ENCODE data around the gene IQGAP1. TPM values are rescaled to one million over a fixed set of nuclear protein-coding genes. Genes with fewer than 3 reads are reported as not detected.
"Not testable (repeated sequence)": the region's sequence is repeated elsewhere in the genome, so short reads cannot be mapped to it uniquely, and the experiment has no call there.

Gene IQGAP1
- total and polyA plus RNA-seq, 2 donors (not counting 1 experiment from before 2014, with no cell fraction given): 222 to 270 TPM

DNA sequence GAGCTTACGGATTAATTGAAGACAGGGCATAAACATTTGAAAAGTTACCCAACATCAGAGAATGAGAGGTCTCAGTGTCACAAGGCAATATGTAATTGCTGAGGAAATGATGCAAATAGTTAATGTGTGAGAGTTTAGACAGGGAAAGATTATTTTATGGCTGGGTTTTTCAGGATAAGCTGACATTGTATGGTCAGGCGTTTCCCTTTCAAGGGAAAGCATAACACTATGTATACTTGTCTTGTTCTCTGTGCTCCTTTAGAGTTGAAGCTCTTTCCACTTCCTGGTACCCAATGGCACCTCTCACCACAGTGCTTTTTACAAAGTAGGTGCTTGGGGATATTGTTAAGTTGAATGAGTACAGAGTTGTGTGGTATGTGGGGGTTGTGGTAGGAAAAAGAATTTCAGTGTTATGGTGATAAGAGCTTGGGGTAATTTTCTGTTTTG is 19.9 kb downstream of the IQGAP1 start:
- Histone ChIP-seq H3K27ac (ENCODE audit: insufficient read depth, low read length) (peak overlapping the region; percentile 46), H3K4me3 (replicated peaks in 1 of 4; ENCODE audit: control extremely low read depth in 1 of 4, insufficient read depth in 1 of 4, low read depth in 3 of 4, low read length in 4 of 4) (no peak overlapping the region), H3K27me3 (ENCODE audit: control insufficient read depth, insufficient read depth, low read length) (no peaks in the 10 kb centered on the region), H3K79me2 (ENCODE audit: control insufficient read depth, insufficient read depth, low read length) (peaks cover 93% of the 10 kb centered on the region), H3K9me3 (ENCODE audit: control insufficient read depth, insufficient read depth, low read depth, low read length) (no peaks in the 10 kb centered on the region), H4K20me1 (ENCODE audit: control insufficient read depth, extremely low read depth, insufficient read depth, low read length) (no peaks in the 10 kb centered on the region), H3K36me3 (ENCODE audit: control insufficient read depth, insufficient read depth, low read length) (no peaks in the 10 kb centered on the region), H3K4me2 (ENCODE audit: extremely low read depth, insufficient read depth, low read length) (no peak overlapping the region), H3K9ac (ENCODE audit: insufficient read depth, low read length) (no peak overlapping the region), H2AFZ (ENCODE audit: low read length) (no peak overlapping the region), H3K4me1 (ENCODE audit: control insufficient read depth, extremely low read depth, insufficient read depth, low read length) (peaks cover 18% of the 10 kb centered on the region)
- TF ChIP-seq, protein P1, sequence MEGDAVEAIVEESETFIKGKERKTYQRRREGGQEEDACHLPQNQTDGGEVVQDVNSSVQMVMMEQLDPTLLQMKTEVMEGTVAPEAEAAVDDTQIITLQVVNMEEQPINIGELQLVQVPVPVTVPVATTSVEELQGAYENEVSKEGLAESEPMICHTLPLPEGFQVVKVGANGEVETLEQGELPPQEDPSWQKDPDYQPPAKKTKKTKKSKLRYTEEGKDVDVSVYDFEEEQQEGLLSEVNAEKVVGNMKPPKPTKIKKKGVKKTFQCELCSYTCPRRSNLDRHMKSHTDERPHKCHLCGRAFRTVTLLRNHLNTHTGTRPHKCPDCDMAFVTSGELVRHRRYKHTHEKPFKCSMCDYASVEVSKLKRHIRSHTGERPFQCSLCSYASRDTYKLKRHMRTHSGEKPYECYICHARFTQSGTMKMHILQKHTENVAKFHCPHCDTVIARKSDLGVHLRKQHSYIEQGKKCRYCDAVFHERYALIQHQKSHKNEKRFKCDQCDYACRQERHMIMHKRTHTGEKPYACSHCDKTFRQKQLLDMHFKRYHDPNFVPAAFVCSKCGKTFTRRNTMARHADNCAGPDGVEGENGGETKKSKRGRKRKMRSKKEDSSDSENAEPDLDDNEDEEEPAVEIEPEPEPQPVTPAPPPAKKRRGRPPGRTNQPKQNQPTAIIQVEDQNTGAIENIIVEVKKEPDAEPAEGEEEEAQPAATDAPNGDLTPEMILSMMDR (conservative IDR thresholded peaks at IDR 0.05 in 1 of 2, IDR thresholded peaks at IDR 0.05 in 1 of 2; ENCODE audit: low read depth in 1 of 2, low read length in 2 of 2): no peak
- TF ChIP-seq EZH2 (IDR thresholded peaks at IDR 0.05; ENCODE audit: low read length, missing control alignments): no peak
- peak in 1 of 2 donors; percentile 81 for DNase-seq (ENCODE audit: low read depth in 2 of 2)

DNA sequence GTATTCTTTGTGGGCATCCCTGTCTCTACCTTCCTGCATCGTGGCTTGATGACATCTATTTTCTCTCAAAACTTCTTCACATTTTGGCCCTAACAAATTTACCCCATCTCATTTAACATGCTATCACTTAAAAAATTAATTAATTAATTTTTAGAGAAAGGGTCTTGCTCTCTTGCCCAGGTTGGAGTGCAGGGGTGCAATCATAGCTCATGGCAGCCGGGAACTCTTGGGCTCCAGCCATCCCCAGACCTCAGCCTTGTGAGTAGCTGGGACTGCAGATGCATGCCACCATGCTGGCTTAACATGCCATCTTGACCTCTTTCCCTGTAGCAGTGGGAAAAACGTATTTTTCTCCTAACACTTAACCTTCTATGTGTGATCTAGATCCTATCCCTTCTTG is 20.6 kb downstream of the IQGAP1 start:
- Histone ChIP-seq H4K20me1 (ENCODE audit: control insufficient read depth, extremely low read depth, insufficient read depth, low read length) (no peaks in the 10 kb centered on the region), H3K4me1 (ENCODE audit: control insufficient read depth, extremely low read depth, insufficient read depth, low read length) (peaks cover 22% of the 10 kb centered on the region), H3K9ac (ENCODE audit: insufficient read depth, low read length) (no peak overlapping the region), H3K79me2 (ENCODE audit: control insufficient read depth, insufficient read depth, low read length) (peaks cover 93% of the 10 kb centered on the region), H3K9me3 (ENCODE audit: control insufficient read depth, insufficient read depth, low read depth, low read length) (no peaks in the 10 kb centered on the region), H2AFZ (ENCODE audit: low read length) (no peak overlapping the region), H3K27ac (ENCODE audit: insufficient read depth, low read length) (peak overlapping the region; percentile 13), H3K36me3 (ENCODE audit: control insufficient read depth, insufficient read depth, low read length) (no peaks in the 10 kb centered on the region), H3K4me3 (replicated peaks in 1 of 4; ENCODE audit: control extremely low read depth in 1 of 4, insufficient read depth in 1 of 4, low read depth in 3 of 4, low read length in 4 of 4) (no peak overlapping the region), H3K27me3 (ENCODE audit: control insufficient read depth, insufficient read depth, low read length) (no peaks in the 10 kb centered on the region), H3K4me2 (ENCODE audit: extremely low read depth, insufficient read depth, low read length) (no peak overlapping the region)
- DNase-seq (ENCODE audit: low read depth in 2 of 2): no peak
- TF ChIP-seq, protein P1 (conservative IDR thresholded peaks at IDR 0.05 in 1 of 2, IDR thresholded peaks at IDR 0.05 in 1 of 2; ENCODE audit: low read depth in 1 of 2, low read length in 2 of 2): no peak
- no peak for TF ChIP-seq EZH2 (IDR thresholded peaks at IDR 0.05; ENCODE audit: low read length, missing control alignments)

DNA sequence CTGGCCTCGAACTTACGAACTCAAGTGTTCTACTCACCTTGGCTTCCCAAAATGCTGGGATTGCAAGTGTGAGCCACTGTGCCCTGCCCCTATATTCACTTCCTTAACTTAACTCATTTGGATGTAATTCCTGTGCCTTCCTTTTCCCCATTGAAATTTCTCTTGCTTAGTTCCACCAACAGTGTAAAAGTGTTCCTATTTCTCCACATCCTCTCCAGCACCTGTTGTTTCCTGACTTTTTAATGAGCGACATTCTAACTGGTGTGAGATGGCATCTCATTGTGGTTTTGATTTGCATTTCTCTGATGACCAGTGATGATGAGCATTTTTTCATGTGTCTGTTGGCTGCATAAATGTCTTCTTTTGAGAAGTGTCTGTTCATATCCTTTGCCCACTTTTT is 21.5 kb downstream of the IQGAP1 start:
- not testable (repeated sequence) for H3K27me3 ChIP-seq (ENCODE audit: control insufficient read depth, insufficient read depth, low read length); H2AFZ ChIP-seq (ENCODE audit: low read length); H3K36me3 ChIP-seq (ENCODE audit: control insufficient read depth, insufficient read depth, low read length); H3K27ac ChIP-seq (ENCODE audit: insufficient read depth, low read length); H3K9me3 ChIP-seq (ENCODE audit: control insufficient read depth, insufficient read depth, low read depth, low read length); H3K4me3 ChIP-seq (replicated peaks in 1 of 4; ENCODE audit: control extremely low read depth in 1 of 4, insufficient read depth in 1 of 4, low read depth in 3 of 4, low read length in 4 of 4); H4K20me1 ChIP-seq (ENCODE audit: control insufficient read depth, extremely low read depth, insufficient read depth, low read length); H3K9ac ChIP-seq (ENCODE audit: insufficient read depth, low read length); H3K4me2 ChIP-seq (ENCODE audit: extremely low read depth, insufficient read depth, low read length); DNase-seq (ENCODE audit: low read depth in 2 of 2)
- H3K4me1 ChIP-seq (ENCODE audit: control insufficient read depth, extremely low read depth, insufficient read depth, low read length): peaks cover 28% of the 10 kb centered on the region
- H3K79me2 ChIP-seq (ENCODE audit: control insufficient read depth, insufficient read depth, low read length): peaks cover 91% of the 10 kb centered on the region

DNA sequence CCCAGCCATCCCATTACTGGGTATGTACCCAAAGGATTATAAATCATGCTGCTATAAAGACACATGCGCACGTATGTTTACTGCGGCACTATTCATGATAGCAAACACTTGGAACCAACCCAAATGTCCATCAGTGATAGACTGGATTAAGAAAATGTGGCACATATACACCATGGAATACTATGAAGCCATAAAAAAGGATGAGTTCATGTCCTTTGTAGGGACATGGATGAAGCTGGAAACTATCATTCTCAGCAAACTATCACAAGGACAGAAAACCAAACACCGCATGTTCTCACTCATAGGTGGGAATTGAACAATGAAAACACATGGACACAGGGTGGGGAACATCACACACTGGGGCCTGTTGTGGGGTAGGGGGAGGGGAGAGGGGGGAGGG is 22.3 kb downstream of the IQGAP1 start:
- not testable (repeated sequence) for H3K9me3 ChIP-seq (ENCODE audit: control insufficient read depth, insufficient read depth, low read depth, low read length); DNase-seq (ENCODE audit: low read depth in 2 of 2)
- H3K4me1 ChIP-seq (ENCODE audit: control insufficient read depth, extremely low read depth, insufficient read depth, low read length): peaks cover 26% of the 10 kb centered on the region

More for the DNA sequence above, 22.3 kb downstream of the IQGAP1 start:
- not testable (repeated sequence) for H3K27me3 ChIP-seq (ENCODE audit: control insufficient read depth, insufficient read depth, low read length); H3K4me2 ChIP-seq (ENCODE audit: extremely low read depth, insufficient read depth, low read length); H4K20me1 ChIP-seq (ENCODE audit: control insufficient read depth, extremely low read depth, insufficient read depth, low read length); H3K27ac ChIP-seq (ENCODE audit: insufficient read depth, low read length); H3K36me3 ChIP-seq (ENCODE audit: control insufficient read depth, insufficient read depth, low read length); H3K4me3 ChIP-seq (replicated peaks in 1 of 4; ENCODE audit: control extremely low read depth in 1 of 4, insufficient read depth in 1 of 4, low read depth in 3 of 4, low read length in 4 of 4); H2AFZ ChIP-seq (ENCODE audit: low read length); H3K9ac ChIP-seq (ENCODE audit: insufficient read depth, low read length)
- peaks cover 90% of the 10 kb centered on the region for H3K79me2 ChIP-seq (ENCODE audit: control insufficient read depth, insufficient read depth, low read length)
